Activated T-cell treated with anti-CD3 and anti-CD28 coated beads, Interleukin-2, amount 50 U/mL, for 1 hour (primary cell): ENCODE measurements around the gene ERBB4.
"Not testable (repeated sequence)": the region's sequence is repeated elsewhere in the genome, so short reads cannot be mapped to it uniquely, and the experiment has no call there.

Source experiments
- DNase-seq: peaks from one replicate; pipeline ENCODE4 v3.0.0-alpha.2; 2020

Gene ERBB4

DNA sequence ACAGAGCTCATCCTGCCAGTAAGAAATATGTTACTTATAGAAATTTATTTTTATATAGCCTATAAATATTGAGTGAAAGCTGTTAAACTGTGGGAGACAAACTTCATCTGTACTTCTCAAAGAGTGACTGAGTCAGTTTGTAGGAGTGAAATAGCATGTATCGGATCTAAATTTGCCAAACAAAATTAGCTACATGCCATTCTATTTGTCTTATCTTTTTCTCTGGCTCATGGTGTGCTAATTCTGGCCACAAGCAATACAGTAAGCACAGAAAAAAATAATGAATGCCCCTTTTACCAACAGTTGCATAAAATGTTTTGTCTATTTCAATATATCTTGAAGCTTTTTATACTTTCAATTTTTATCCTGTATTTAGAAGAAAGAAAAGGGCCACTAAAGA lies 12.5 kb downstream of the ERBB4 start:
- DNase-seq = no peak

DNA sequence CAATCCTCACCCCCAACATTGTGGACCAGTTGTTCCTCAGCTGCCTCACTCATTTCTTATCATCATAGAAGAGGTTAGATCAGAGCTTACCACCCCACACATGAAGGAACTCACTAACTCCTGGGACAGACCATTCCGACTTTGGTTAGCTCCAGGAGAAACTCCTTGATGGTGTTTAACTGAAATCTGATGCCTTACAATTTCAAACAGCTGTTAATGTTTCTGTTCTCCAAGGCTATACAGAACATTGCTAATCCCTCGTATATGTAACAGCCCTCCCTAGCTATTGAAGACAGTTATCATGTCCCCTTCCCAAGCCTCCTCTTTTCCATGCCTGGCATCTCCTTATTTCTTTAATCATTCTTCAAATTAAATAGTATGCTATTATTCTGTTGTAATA lies 14.8 kb downstream of the ERBB4 start:
- no peak for DNase-seq

DNA sequence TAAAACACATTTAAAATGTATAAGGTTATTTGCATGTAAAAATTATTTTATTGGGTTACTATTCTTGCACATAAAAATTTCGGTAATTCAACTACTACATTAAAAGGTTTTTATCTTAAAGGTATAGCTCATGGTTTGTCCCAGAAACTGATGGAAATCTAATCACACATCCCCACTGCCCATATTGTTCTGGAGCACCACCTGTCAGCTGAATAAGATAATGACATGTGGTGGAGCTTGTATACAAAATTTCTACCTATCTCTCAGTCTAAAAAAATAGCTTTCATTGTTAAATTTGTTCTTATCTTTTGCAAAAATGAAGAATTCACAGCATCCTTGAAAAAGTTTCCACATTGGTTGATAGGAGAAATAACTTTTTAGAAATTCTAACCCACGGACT lies 18.3 kb downstream of the ERBB4 start:
- DNase-seq = no peak

DNA sequence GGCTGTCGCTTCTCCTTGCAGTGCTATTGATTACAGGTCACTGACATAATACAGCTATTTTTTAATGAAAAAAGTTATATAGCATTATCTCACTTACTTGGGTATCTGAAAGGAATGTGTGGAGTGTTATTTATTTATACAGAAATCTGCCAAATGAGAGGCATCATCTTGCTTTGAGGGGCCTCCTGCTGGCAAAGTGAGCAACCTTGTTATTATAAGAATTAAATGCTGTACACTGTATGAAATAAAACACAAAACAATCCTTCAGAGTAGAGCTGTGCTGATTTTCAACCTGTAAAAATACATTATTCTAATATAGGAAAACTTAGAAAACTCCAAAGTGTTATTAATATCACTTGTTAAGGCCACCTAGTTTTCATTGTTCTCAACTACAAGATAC lies 20.9 kb downstream of the ERBB4 start:
- no peak for DNase-seq

DNA sequence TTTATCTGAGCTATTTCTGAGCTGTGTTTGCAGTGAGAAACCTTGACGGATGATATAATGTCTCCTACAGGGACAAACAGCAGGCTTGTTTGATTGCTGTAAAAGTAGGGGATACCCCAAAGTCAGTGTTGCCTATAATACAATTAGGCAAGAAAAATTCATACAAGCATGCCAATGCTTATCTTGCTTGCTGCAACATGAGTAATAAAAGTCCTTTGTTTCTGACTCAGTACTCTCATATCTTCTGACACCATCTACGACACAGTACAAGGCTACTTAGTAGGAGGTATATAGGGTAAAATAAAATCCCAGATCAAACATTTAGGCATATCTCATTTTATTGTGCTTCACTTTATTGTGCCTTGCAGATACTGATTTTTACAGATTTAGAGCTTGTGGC lies 33.0 kb downstream of the ERBB4 start:
- DNase-seq = no peak

DNA sequence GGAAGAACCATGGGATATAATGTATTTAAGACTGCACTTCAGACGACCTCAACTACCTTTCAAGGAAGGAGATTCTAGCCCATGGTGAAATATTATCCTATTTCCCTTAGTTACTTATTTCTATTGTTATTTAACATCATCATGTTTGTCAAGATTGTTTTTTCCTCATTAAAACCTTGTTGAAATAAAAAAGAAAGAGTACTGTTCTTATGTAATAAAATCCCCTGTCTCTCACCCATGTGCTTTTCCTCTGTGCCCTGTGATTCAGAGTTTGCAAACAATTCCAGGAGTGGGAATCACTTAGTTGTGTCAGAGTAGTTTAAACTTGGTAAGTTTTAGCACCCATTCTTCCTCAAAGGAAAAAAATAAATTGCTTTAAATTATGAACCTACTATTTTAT lies 43.6 kb downstream of the ERBB4 start:
- no peak for DNase-seq

DNA sequence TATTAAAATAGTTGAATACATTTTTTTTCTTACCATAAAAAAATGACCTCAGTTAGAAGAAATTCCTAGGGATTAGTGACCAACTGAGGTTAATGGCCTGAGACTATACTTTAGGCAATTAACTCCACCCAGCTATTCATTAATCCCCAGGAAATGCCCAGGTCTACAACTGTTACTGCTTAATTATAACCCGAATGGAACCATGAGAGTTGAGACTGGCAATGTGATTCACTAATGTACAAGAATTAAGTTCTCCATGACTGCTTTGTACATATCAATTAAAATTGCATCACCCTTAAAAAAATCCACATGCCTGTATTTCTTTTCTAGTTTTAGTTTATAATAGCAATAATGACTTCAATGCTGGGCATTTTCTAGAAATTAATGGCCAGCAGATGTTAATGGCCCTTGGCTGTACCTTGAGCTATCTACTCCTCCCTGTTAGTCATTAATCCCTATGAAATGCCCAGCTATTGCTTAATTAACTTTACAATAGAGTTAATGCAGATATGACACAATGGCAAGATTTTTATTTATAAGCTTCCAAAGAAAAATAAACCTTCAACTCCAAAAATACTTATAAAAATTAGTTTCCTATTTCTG lies 44.1 kb downstream of the ERBB4 start:
- no peak for DNase-seq

DNA sequence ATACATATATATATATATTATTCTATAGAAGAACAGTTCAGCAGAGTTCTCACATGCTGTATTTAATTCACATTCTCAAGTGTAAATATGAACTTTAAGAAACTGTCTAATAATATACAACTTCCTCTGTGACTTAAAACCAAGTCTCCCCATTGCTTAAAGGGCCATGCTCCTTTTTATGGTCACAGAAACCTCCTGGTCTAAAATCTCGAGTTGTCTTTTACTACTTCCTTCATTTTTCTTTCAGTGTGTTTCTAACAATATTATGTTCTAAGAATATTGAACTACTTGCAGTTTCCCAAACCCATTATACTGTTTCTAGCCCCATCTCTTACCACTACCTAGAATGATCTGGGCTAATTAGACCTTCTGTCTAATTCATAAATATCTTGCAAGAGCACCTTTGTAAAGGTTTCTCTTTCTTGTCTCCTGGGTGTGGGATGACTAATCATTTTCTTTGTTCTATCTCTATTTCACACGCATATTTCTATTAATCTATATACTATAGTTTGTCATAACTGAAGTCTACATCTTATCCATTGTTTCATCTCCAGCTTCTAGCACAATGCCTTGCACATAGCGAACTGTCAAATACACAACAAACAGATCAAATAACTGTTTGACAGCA lies 48.8 kb downstream of the ERBB4 start:
- DNase-seq = no peak

DNA sequence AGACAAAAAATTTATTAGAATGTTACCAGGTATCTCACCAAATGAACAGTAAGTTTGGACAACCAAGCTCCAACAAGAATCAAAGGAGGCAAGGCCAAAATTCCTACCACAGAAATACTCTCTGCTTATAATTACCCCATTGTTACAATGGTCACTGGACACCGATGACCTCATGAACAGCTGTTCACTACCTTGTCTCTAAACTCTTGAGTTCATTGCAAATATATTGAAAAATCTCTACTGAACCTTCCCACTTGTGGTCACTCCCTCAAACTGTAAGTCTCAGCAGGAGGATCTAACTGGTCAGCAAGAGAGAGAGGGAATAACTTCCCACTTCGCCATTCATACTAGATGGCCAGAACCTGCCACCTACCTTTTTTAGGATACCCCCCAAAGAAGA lies 50.0 kb downstream of the ERBB4 start:
- no peak for DNase-seq

DNA sequence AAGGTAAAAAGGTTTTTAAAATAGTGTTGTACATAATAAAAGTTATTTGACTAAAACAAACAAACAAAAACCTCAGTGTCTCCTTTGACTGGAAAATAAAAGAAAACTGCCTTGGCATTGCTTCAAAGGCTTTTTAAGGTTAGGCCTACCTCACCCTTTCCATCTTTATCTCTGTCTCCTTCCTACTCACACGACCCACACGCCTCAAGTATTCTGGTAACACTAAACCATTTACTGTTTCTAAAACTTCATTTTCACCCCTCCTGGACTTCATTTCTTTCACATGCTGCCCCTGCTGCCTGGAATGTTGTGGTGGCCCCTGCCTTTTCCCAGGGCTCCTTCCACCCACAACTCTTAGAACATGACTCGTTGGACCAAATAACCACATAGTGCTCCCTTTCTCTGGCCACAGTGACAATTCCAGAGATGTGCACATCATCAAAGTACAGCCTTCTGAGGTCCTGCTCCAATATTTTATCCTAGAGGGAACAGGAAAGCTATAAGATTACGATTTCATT lies 54.0 kb downstream of the ERBB4 start:
- DNase-seq = no peak

DNA sequence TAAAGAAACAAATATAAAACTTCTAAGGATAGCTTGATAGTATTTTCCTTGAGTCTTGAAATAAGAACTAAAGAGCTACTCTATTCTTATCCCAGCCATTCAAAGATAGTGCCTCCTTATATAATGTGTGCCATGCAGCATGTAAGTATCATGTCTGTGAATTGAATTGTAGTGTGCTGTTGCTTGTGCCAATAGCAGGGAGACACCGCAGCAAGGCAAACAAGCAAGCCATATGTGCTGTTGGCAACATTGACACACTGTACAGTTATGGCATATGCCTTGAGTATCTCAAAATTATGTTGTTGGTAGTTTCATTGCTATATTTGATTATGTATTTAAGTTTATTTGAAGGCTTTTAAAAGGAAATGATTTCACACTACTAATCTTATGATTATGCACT lies 58.2 kb downstream of the ERBB4 start:
- no peak for DNase-seq

DNA sequence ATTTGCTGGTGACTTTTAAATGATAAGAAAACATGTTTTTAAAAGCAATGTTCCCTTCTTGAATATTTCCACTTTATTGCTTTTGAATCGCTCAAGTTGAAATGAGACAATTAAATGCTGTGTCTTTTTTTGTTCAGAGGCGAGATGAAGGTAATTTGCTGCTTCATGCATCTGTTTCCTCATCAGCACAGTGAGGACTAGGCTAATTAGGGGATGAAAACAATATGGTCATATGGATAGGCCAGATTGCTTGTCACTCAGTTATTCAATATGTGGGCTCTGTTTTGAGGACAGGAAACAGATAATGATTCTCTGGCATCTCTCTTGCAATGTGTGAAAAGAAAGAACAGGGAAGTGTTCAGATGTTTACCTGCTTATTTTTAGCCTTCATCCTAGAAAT lies 61.0 kb downstream of the ERBB4 start:
- no peak for DNase-seq

DNA sequence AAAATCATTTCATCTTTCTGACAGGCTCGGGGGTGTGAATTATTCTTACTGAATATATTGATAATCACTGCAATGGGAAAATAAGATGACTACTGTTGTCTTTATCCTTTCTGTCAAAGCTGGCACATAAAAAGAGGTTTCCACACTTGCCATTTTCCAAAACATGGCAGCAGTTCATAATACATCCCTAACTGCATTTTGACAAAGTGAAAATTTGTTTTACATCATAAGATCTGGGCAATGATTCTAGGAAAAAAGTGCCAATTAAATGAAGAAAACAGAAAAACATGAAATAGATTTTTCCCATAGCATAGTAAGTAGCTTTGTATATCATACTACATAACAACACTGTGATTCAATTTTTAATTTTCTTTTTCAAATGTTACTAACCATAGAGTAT lies 65.4 kb downstream of the ERBB4 start:
- no peak for DNase-seq

DNA sequence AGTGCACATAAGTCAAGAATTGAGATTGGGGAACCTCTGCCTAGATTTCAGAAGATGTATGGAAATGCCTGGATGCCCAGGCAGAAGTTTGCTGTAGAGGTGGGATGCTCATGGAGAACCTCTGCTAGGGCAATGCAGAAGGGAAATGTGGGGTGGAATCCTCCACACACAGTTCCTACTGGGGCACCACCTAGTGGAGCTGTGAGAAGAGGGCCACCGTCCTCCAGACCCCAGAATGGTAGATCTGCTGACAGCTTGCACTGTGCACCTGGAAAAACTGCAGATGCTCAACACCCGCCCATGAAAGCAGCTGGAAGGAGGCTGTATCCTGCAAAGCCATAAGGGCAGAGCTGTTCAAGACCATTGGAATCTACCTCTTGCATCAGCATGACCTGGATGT lies 71.1 kb downstream of the ERBB4 start:
- not testable (repeated sequence) for DNase-seq

DNA sequence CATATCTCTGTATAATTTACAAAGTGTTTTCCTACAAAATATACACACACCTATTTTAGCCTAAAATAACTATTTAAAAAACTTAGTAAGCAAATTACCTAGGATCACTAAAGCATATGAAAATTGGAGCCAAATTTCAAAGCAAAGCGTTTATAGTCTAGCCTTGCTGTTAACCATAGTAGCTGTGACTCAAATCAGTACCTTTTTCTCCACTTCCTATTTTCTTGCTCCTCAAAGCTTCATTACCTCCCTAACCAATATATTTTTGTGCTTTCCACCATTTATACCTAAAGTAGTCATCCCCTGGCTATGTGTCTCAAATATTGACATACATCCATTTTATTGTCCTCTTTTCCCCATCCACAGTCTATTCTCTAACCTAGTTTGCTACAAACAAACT lies 73.1 kb downstream of the ERBB4 start:
- DNase-seq = no peak

DNA sequence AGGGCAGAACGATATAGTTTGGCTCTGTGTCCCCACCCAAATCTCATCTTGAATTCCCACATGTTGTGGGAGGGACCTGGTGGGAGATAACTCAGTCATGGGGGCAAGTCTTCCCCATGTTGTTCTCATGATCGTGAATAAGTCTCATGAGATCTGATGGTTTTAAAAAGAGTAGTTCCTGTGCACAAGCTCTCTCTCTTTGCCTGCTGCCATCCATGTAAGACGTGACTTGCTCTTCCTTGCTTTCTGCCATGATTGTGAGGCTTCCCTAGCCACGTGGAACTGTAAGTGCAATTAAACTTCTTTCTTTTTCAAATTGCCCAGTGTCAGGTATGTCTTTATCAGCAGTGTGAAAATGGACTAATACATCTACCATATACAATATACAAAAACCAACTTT lies 76.9 kb downstream of the ERBB4 start:
- not testable (repeated sequence) for DNase-seq

DNA sequence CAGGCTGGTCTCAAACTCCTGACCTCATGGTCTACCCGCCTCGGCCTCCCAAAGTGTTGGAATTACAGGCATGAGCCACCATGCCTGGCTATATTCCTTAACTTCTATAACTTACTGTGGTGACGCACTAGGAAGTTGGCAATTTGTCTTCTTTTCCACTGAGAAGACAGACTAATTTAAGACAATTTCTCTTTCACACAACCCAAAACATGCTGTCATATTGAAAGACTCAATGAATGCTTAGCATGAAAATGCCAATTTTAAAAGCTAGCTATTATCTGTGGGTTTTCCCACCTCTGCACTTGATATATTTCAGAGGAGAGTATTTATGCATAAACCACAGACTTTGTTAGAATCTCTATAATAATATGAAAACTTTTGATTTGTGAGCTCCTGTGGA lies 84.5 kb downstream of the ERBB4 start:
- DNase-seq = no peak

DNA sequence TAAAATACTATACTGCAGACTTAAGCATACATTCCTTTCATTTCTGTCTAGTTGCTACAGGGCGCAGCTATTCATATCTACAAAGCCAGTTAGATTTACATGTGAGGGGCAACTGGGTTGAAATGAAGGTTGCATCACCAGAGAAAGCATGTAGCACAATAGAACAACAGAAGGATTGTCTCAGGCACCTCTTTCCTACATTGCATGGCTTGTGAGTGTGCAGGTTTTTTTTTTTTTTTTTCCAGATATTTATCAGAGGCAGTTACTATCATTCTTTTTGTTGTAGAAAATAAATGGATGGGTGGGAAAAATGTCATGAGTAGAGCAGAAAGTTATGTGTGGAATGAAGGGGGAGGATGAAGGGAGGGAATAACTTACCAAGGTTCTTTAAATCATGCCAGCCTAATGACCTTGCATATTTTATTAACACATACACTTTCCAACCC lies 86.8 kb downstream of the ERBB4 start:
- DNase-seq = no peak

DNA sequence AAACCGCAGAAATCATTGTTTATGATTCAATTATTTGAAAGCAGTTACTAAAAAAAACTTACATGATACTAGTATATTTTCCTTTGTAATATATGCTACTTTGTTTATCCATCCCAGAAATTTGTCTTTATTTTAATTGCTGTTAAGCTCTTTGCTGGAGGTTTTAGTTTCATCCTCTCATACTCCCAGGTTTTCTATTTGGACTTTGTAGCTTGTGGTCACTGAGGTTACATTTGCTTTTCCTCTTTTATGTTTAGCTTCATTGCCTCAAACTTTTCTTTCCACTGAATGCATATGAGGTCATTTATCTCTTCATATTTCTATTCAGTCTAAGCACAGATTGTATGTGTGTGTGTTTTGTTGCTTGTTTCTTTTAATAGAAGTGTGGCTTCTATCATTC lies 89.9 kb downstream of the ERBB4 start:
- DNase-seq = no peak

DNA sequence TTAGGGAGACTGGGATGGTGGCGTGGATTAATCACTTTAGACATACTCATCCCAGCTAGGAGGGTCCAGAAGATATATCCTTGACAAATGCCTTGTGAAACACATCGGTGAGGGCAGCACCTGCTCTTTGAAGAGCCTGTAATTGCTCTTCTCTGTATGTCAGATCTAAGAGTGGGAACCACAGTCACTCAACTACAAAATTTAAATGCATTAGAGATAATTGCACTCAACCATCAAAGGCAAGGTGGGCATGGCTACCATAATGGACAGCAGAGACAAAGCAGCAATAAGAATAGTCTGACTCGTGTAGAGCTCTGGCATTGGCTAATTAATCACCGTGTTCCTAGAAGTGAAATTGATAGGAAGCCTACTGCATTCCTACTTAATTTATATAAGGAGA lies 96.8 kb downstream of the ERBB4 start:
- no peak for DNase-seq

DNA sequence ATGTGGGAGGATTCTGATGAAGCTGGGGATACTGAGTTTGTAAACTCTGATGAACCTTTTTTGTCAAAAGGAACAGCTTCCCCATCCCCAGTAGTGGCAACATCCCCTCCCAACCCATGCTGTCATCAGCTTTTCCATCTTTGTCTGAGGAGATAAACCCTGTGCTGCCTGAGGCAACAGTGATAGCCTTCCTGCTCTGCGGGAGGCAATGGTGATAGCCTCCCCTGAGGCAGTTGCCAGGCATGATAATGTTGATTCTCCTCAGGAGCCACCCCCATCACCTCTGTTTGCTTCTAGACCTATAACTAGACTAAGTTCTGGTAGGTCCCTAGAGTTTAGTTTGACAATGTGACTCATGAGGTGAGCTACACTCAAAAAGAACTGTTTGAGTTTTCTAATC lies 97.5 kb downstream of the ERBB4 start:
- DNase-seq = no peak

DNA sequence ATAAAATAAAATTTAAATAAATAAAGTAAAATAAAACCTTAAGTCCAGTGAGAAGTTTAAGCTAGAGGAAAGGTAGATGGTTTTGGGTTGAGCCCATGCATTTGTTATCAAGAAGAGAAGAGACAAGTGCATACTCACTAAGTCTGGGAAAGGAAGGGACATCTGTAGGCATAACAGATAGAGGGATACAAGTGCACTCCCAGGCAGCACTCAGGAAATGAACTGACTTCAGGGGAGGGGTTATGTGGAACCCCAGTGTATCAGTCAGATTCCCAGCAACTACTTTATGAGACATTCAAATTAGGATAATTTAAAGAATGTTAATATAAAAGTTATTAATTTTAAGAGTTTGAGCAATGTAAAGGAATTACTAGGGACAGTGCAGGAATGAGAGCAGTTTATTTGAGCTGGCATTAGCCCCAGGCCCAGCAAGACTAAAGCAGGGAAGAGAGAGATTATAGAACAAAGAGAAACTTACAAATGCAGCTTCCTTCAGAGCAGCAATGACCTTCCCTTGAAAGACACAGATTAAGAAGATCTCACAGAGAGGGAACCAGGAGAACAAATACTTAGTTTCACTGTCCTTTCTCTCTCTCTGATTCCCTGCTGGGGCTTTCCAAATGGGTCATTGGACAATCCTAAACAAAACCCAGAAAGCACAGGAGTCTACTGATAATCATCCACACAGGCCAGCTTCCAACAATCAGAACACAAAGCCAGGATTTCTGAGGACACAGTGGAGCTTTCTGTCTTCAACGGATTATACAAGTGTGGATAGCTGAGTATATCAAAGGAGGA lies 109.7 kb downstream of the ERBB4 start:
- no peak for DNase-seq

DNA sequence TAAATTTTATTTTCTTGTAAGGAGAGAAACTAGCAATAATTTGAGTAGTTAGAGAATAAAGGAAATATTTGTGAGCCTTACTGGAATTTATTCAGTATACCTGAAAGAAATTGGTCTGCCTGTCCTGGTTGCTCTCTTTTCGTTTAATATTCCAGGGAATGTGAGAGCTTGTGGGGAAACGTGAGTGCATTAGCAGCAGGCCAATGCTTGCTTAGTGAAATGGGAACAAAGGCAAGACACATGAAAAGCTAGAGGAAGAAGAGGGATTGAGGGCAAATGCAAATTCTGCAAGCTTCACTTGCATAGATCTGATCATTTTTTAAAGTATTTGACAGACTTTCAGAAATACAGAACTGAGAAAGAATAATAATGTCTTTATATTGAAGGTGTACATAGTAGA lies 111.0 kb downstream of the ERBB4 start:
- DNase-seq = no peak
